ENCODE data around the gene BCL2L13. TPM values are rescaled to one million over a fixed set of nuclear protein-coding genes. Genes with fewer than 3 reads are reported as not detected.
A peak's percentile ranks its signal among the peaks of the same experiment; 100 is the strongest.
"Not testable (repeated sequence)": the region's sequence is repeated elsewhere in the genome, so short reads cannot be mapped to it uniquely, and the experiment has no call there.

BCL2L13 gene
- total RNA-seq, 4 donors from 2014 or later = 46.0 to 103 (median 72.2) TPM

GRCh38 chr22:17764036-17764435 lies 125.5 kb downstream of the BCL2L13 start:
- H3K4me3 ChIP-seq (replicated peaks in 1 of 3) = no peak overlapping the region
- intact Hi-C loops (cut with DNase I) = no loop called here

GRCh38 chr22:17764852-17765251 lies 126.3 kb downstream of the BCL2L13 start:
- WGBS, 2 donors = 87 to 96% methylated on average over 4 to 5 of the region's 5 CpGs
- H3K27me3 ChIP-seq; DNase-seq; H3K36me3 ChIP-seq; H3K9me3 ChIP-seq; H3K4me1 ChIP-seq; H3K27ac ChIP-seq; intact Hi-C loops (cut with DNase I); H3K4me3 ChIP-seq (replicated peaks in 1 of 3): not testable (repeated sequence)

More at GRCh38 chr22:17764036-17764435, 125.5 kb downstream of the BCL2L13 start:
- no peaks in the 10 kb centered on the region for H3K36me3 ChIP-seq
- H3K9me3 ChIP-seq = no peaks in the 10 kb centered on the region
- WGBS, 2 donors = 45 to 47% methylated on average over 5 of the region's 5 CpGs
- no peaks in the 10 kb centered on the region for H3K27me3 ChIP-seq
- TF ChIP-seq CTCF (IDR thresholded peaks at IDR 0.05) = no peak
- no peak for TF ChIP-seq POLR2A (IDR thresholded peaks at IDR 0.05)
- peaks cover 0 to 4% of the 10 kb centered on the region in 2 donors for H3K4me1 ChIP-seq
- DNase-seq = peak in 1 of 2 donors; percentile 39
- H3K27ac ChIP-seq = no peak overlapping the region

GRCh38 chr22:17767233-17768065 lies 128.9 kb downstream of the BCL2L13 start:
- no peaks in the 10 kb centered on the region for H3K36me3 ChIP-seq
- H3K9me3 ChIP-seq = no peaks in the 10 kb centered on the region
- no peaks in the 10 kb centered on the region for H3K27me3 ChIP-seq
- H3K4me1 ChIP-seq = peaks cover 0 to 4% of the 10 kb centered on the region in 2 donors
- DNase-seq = no peak
- TF ChIP-seq CTCF (IDR thresholded peaks at IDR 0.05) (no peak), POLR2A (IDR thresholded peaks at IDR 0.05) (no peak)
- H3K27ac ChIP-seq = no peak overlapping the region
- WGBS, 2 donors = 93 to 96% methylated on average over 14 of the region's 14 CpGs
- no peak overlapping the region for H3K4me3 ChIP-seq (replicated peaks in 1 of 3)
- intact Hi-C loops (cut with DNase I) = no loop called here

GRCh38 chr22:17769013-17769715 lies 130.6 kb downstream of the BCL2L13 start:
- Histone ChIP-seq H3K27me3 (no peaks in the 10 kb centered on the region), H3K9me3 (no peaks in the 10 kb centered on the region), H3K27ac (no peak overlapping the region), H3K36me3 (no peaks in the 10 kb centered on the region), H3K4me3 (replicated peaks in 1 of 3) (no peak overlapping the region), H3K4me1 (peaks cover 8 to 10% of the 10 kb centered on the region in 2 donors)
- TF ChIP-seq CTCF (IDR thresholded peaks at IDR 0.05) = no peak
- no peak for TF ChIP-seq POLR2A (IDR thresholded peaks at IDR 0.05)
- no peak for DNase-seq
- WGBS, 2 donors = 93 to 96% methylated on average over 11 of the region's 14 CpGs
- intact Hi-C loops (cut with DNase I) = no loop called here

- WGBS, 2 donors = 94 to 98% methylated on average over 6 of the region's 9 CpGs
- no peak for DNase-seq
- no peaks in the 10 kb centered on the region for H3K36me3 ChIP-seq
- H3K27ac ChIP-seq = no peak overlapping the region
- H3K4me3 ChIP-seq (replicated peaks in 1 of 3) = no peak overlapping the region
- H3K9me3 ChIP-seq = no peaks in the 10 kb centered on the region
- intact Hi-C loops (cut with DNase I) = no loop called here
- no peak for TF ChIP-seq POLR2A (IDR thresholded peaks at IDR 0.05)
- no peak for TF ChIP-seq CTCF (IDR thresholded peaks at IDR 0.05)
- H3K27me3 ChIP-seq = no peaks in the 10 kb centered on the region
- H3K4me1 ChIP-seq = peaks cover 8 to 12% of the 10 kb centered on the region in 2 donors
These were observed 131.1 kb downstream of the BCL2L13 start for GRCh38 chr22:17769716-17770082.

Data from thyroid gland (tissue), 4 donors.